Transverse colon (tissue), 4 donors: ENCODE data around the gene WFDC9. TPM values are rescaled to one million over a fixed set of nuclear protein-coding genes. Genes with fewer than 3 reads are reported as not detected.
"Not testable (repeated sequence)": the region's sequence is repeated elsewhere in the genome, so short reads cannot be mapped to it uniquely, and the experiment has no call there.

Source experiments
- DNase-seq: peaks from one replicate; pipeline ENCODE4 v3.0.0-alpha.2; 2019
- H3K27ac ChIP-seq, 4 donors: fragments of 200-600 bp; sonication (generic); 2 replicates each; pipeline ENCODE4 v1.5.1; 2016 to 2018; ENCODE audit warnings: inconsistent platforms in 4 of 4
- H3K27me3 ChIP-seq: fragments of 200-600 bp; sonication (generic); 2 replicates; pipeline ENCODE4 v1.5.1; 2017; ENCODE audit warnings: inconsistent platforms
- H3K36me3 ChIP-seq, 4 donors: fragments of 200-600 bp; sonication (generic); 2 replicates each; pipeline ENCODE4 v1.5.1; 2017 to 2019; ENCODE audit warnings: inconsistent platforms in 4 of 4
- H3K4me1 ChIP-seq, 4 donors: fragments of 200-600 bp; sonication (generic); 2 replicates each; pipeline ENCODE4 v1.5.1; 2017 to 2020; ENCODE audit warnings: inconsistent platforms in 4 of 4
- H3K4me3 ChIP-seq, 4 donors: fragments of 200-600 bp; sonication (generic); 1 replicate in 1 of 4; 2 replicates in 3 of 4; pipeline versions ENCODE4 v1.5.1 to v1.6.1; 2017 to 2019; ENCODE audit warnings: inconsistent platforms in 4 of 4
- H3K9me3 ChIP-seq, 2 donors: fragments of 200-600 bp; sonication (generic); 2 replicates each; pipeline ENCODE4 v1.5.1; 2017 to 2019; ENCODE audit warnings: inconsistent platforms in 2 of 2
- EP300 ChIP-seq: sonication (generic); formaldehyde crosslinking; IDR thresholded peaks from one replicate; pipeline ENCODE4 v1.6.1; 2017; ENCODE audit warnings: antibody characterized with exemption, low read depth
- POLR2A ChIP-seq: fragments of 450-650 bp; IDR thresholded peaks from one replicate; pipeline ENCODE4 v1.6.1; 2016; ENCODE audit warnings: antibody characterized with exemption, mild to moderate bottlenecking, moderate library complexity
- POLR2AphosphoS5 ChIP-seq, 3 donors: sonication (generic); formaldehyde crosslinking; IDR thresholded peaks; one replicate each; pipeline ENCODE4 v1.6.1; 2016; ENCODE audit warnings: antibody characterized with exemption in 3 of 3
- WGBS, 2 donors: methylation state at CpG; one replicate each; pipeline ENCODE4 v1.1.5; 2018; ENCODE audit warnings: low coverage in 1 of 2; 5-methylcytosine and 5-hydroxymethylcytosine counted together
- in situ Hi-C, 4 donors: fragments of 200-750 bp; cut with MboI; loops; one replicate each; pipeline versions ENCODE4 v1.15.0 to v1.15.1; 2017; ENCODE audit warnings: low sequenced_read_pairs in 3 of 4, low pct_ligation_motif_present in 1 of 4, low pct_unique_long_range_greater_than_20kb in 1 of 4
- intact Hi-C: fragments of 100-400 bp; cut with DNase I; formaldehyde crosslinking; loops from one replicate; pipeline ENCODE4 v1.15.1; 2023; ENCODE audit warnings: low total_unique reads
- total RNA-seq, 4 donors: library from RNA; depleted of rRNA; stranded (reverse); fragments of >200 nt; gene quantifications; one replicate each; pipeline ENCODE4 v1.1.0, GENCODE V29; 2016
- TF ChIP-seq, protein P1 (sequence below), 5 experiments: fragments of 200-600 bp in 3 of 5; fragments of 450-650 bp in 2 of 5; sonication (generic) in 3 of 5; IDR thresholded peaks; 1 replicate in 2 of 5; 2 replicates in 3 of 5; pipeline ENCODE4 v1.5.1; 2016 to 2017; ENCODE audit warnings: antibody characterized with exemption in 5 of 5, inconsistent platforms in 3 of 5, mild to moderate bottlenecking in 2 of 5, moderate library complexity in 1 of 5

Gene WFDC9
- total RNA-seq, 4 donors from 2014 or later = not detected

DNA sequence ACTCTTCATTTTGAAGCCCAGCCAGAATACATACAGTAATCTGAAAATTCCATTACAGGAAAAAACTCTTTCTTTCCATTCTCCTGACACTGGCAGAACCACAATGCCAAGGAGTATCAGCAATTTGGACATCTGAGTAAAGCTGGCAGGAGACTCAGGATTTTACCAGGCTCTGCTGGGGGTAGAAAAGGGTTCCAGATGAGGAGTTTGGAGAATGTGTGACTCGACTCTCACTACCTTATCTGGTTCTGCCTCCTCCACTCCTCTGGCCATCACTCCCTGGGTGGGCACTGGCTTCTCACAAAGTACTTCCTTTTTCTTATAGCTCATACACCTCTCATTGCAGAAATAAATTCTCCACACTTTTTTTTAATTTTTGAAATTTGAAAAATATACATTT, 41.4 kb downstream of the WFDC9 start:
- Histone ChIP-seq H3K9me3 (no peaks in the 10 kb centered on the region), H3K27ac (no peak overlapping the region), H3K27me3 (no peaks in the 10 kb centered on the region), H3K36me3 (no peaks in the 10 kb centered on the region), H3K4me3 (no peak overlapping the region), H3K4me1 (no peaks in the 10 kb centered on the region)
- intact Hi-C loops (no loop called here), in situ Hi-C loops (loop anchor here in 1 of 4 donors (25.0 kb wide), 1 partner anchor 173 kb away; no protein-coding TSS in a partner anchor)
- TF ChIP-seq POLR2A (no peak), EP300 (no peak), POLR2AphosphoS5 (IDR thresholded peaks at IDR 0.05) (no peak)
- TF ChIP-seq, protein P1, sequence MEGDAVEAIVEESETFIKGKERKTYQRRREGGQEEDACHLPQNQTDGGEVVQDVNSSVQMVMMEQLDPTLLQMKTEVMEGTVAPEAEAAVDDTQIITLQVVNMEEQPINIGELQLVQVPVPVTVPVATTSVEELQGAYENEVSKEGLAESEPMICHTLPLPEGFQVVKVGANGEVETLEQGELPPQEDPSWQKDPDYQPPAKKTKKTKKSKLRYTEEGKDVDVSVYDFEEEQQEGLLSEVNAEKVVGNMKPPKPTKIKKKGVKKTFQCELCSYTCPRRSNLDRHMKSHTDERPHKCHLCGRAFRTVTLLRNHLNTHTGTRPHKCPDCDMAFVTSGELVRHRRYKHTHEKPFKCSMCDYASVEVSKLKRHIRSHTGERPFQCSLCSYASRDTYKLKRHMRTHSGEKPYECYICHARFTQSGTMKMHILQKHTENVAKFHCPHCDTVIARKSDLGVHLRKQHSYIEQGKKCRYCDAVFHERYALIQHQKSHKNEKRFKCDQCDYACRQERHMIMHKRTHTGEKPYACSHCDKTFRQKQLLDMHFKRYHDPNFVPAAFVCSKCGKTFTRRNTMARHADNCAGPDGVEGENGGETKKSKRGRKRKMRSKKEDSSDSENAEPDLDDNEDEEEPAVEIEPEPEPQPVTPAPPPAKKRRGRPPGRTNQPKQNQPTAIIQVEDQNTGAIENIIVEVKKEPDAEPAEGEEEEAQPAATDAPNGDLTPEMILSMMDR (IDR thresholded peaks at IDR 0.05) = no peak
- DNase-seq = no peak
- WGBS, 2 donors = 19 to 43% methylated on average over 1 of the region's 1 CpG

DNA sequence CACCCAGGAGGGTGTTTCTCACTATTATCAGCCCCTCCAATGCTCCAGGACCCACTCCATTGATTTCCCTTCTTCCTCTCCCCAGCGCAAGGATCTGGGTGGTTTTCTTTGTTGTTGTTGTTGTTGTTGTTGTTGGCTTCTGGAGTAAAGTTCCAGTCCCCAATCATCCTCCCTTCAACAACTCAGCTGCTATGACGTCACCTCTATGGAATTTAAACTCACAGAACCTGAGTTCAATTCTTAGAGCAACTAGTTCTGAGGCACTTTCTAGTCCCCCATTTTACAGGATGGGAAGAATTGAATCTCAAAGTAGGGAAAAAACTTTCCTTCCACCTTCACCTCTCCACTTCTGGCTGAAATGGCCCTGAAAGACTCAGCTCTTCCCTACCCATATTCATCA, 42.3 kb downstream of the WFDC9 start:
- in situ Hi-C loops = loop anchor here in 1 of 4 donors (25.0 kb wide), 1 partner anchor 174 kb away; no protein-coding TSS in a partner anchor
- no peak for DNase-seq
- Histone ChIP-seq H3K36me3 (no peaks in the 10 kb centered on the region), H3K4me3 (no peak overlapping the region), H3K9me3 (no peaks in the 10 kb centered on the region), H3K27ac (no peak overlapping the region), H3K27me3 (no peaks in the 10 kb centered on the region), H3K4me1 (no peaks in the 10 kb centered on the region)
- WGBS, 2 donors = 74 to 91% methylated on average over 2 of the region's 2 CpGs
- TF ChIP-seq EP300 (no peak), POLR2A (no peak), POLR2AphosphoS5 (IDR thresholded peaks at IDR 0.05) (no peak)
- TF ChIP-seq, protein P1 (IDR thresholded peaks at IDR 0.05) = no peak
- intact Hi-C loops = no loop called here

DNA sequence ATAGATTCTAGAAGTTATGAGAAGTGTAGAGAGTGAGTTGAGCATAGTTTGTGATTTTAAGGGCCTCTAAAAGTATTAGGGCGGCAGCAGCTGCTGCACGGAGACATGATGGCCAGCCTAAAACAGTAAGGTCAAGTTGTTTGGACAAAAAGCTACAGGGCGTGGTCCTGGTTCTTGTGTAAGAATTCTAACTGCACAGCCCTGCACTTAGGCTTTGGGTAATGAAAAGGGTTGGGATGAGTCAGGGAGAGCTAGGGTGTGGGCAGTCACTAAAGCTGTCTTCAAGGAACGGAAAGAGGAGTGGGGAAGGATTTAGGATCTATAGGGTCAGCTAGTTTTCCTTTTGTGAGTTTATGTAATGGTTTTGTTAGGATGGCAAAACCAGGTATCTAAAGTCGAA, 45.1 kb downstream of the WFDC9 start:
- H3K4me3 ChIP-seq, H3K4me1 ChIP-seq, DNase-seq, H3K36me3 ChIP-seq, H3K9me3 ChIP-seq, H3K27me3 ChIP-seq, H3K27ac ChIP-seq, intact Hi-C loops: not testable (repeated sequence)
- WGBS, 2 donors = 71 to 80% methylated on average over 4 to 5 of the region's 5 CpGs
- in situ Hi-C loops = loop anchor here in 1 of 4 donors (25.0 kb wide), 1 partner anchor 176 kb away; no protein-coding TSS in a partner anchor

DNA sequence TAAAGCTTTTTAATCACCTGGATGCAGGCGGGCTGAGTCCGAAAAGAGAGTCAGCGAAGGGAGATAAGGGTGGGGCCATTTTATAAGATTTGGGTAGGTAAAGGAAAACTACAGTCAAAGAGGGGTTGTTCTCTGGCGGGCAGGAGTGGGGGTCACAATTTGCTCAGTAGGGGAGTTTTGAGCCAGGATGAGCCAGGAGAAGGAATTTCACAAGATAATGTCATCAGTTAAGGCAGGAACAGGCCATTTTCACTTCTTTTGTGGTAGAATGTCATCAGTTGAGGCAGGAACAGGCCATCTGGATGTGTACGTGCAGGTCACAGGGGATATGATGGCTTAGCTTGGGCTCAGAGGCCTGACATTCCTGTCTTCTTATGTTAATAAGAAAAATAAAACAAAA, 46.8 kb downstream of the WFDC9 start:
- H3K27me3 ChIP-seq, intact Hi-C loops, H3K36me3 ChIP-seq, H3K4me3 ChIP-seq, H3K9me3 ChIP-seq, H3K4me1 ChIP-seq, DNase-seq, H3K27ac ChIP-seq: not testable (repeated sequence)
- in situ Hi-C loops = loop anchor here in 1 of 4 donors (25.0 kb wide), 1 partner anchor 178 kb away; no protein-coding TSS in a partner anchor
- WGBS, 2 donors = 89 to 90% methylated on average over 4 to 5 of the region's 5 CpGs

DNA sequence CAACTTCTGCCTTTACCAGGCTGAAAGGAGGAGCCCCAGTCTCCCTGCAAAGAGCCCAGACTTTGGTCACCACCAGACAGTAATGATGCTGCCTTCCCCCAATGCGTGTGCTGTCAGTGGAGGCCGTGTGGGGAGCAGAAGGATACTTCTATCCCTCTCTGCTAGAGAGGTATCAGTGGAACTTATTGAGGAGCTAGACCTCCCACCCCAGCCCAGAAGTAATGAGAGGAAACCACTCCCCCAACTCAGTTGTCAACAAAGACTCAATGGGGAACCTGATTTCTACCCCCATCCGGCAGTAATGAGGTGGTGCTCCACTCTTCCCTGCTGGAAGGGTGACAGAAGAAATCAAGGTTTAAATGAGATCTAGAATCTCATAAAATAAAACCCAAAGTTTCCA, 47.6 kb downstream of the WFDC9 start:
- no peaks in the 10 kb centered on the region for H3K4me1 ChIP-seq
- no peaks in the 10 kb centered on the region for H3K9me3 ChIP-seq
- TF ChIP-seq POLR2AphosphoS5 (IDR thresholded peaks at IDR 0.05) = no peak
- no peak for TF ChIP-seq POLR2A
- no peak for TF ChIP-seq EP300
- no peaks in the 10 kb centered on the region for H3K27me3 ChIP-seq
- in situ Hi-C loops (loop anchor here in 1 of 4 donors (25.0 kb wide), 1 partner anchor 179 kb away; no protein-coding TSS in a partner anchor), intact Hi-C loops (no loop called here)
- no peak for DNase-seq
- 87% methylated on average over 3 of the region's 3 CpGs; no CpG with 5 or more reads in 1 of the 2 donors for WGBS, 2 donors
- H3K27ac ChIP-seq = no peak overlapping the region
- H3K4me3 ChIP-seq = no peak overlapping the region
- H3K36me3 ChIP-seq = no peaks in the 10 kb centered on the region

DNA sequence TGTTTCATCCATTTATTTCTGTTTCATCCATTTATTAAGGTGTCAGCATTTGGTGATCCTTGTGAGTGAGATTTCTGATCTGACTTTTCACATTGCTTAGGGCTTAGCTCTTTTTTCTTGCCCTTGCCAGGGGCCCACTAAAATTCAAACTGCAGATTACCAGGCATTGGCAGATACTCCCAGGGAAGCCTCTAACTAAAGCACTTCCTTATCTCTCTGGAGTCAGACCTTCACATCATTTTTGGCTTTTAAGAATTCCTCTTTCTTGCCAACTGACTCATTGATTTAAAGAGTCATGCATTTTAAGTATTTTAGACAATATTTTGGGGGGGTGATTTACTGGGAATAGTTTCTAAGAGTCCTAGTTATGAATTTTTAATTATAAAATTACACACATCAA, 49.4 kb downstream of the WFDC9 start:
- no peaks in the 10 kb centered on the region for H3K27me3 ChIP-seq
- no peaks in the 10 kb centered on the region for H3K9me3 ChIP-seq
- H3K36me3 ChIP-seq = no peaks in the 10 kb centered on the region
- no peak overlapping the region for H3K4me3 ChIP-seq
- intact Hi-C loops = no loop called here
- no peak for DNase-seq
- TF ChIP-seq EP300 = no peak
- no peak for TF ChIP-seq POLR2A
- TF ChIP-seq, protein P1 (IDR thresholded peaks at IDR 0.05) = no peak
- no peak for TF ChIP-seq POLR2AphosphoS5 (IDR thresholded peaks at IDR 0.05)
- H3K27ac ChIP-seq = no peak overlapping the region
- in situ Hi-C loops = loop anchor here in 1 of 4 donors (25.0 kb wide), 1 partner anchor 181 kb away; no protein-coding TSS in a partner anchor
- H3K4me1 ChIP-seq = no peaks in the 10 kb centered on the region
